ENCODE measurements around the gene MADCAM1.
A peak's percentile ranks its signal among the peaks of the same experiment; 100 is the strongest.

The MADCAM1 gene

GRCh38 chr19:525857-526419, 29.7 kb downstream of the MADCAM1 start:
- no peak for DNase-seq (ENCODE audit: low read depth)
- no peak overlapping the region for H3K4me3 ChIP-seq (ENCODE audit: control insufficient read depth, low read depth, low read length)
- TF ChIP-seq CTCF (conservative IDR thresholded peaks at IDR 0.05; ENCODE audit: control insufficient read depth, insufficient read depth, low read depth, low read length): no peak

GRCh38 chr19:530134-531008, 34.1 kb downstream of the MADCAM1 start:
- TF ChIP-seq CTCF (conservative IDR thresholded peaks at IDR 0.05; ENCODE audit: control insufficient read depth, insufficient read depth, low read depth, low read length): no peak
- peak overlapping the region; percentile 59 for H3K4me3 ChIP-seq (ENCODE audit: control insufficient read depth, low read depth, low read length)

GRCh38 chr19:531009-531752, 34.9 kb downstream of the MADCAM1 start:
- DNase-seq (ENCODE audit: low read depth): peak; percentile 72
- peak overlapping the region; percentile 59 for H3K4me3 ChIP-seq (ENCODE audit: control insufficient read depth, low read depth, low read length)

More at GRCh38 chr19:530134-531008, 34.1 kb downstream of the MADCAM1 start:
- no peak for DNase-seq (ENCODE audit: low read depth)

GRCh38 chr19:531753-532560, 35.7 kb downstream of the MADCAM1 start, which contains the start of gene CDC34:
CDC34 (plus strand) TSS chr19:531760; CDS start chr19:531932, 172 bp downstream.
- no peak for TF ChIP-seq CTCF (conservative IDR thresholded peaks at IDR 0.05; ENCODE audit: control insufficient read depth, insufficient read depth, low read depth, low read length)
- no peak for DNase-seq (ENCODE audit: low read depth)

More at GRCh38 chr19:531009-531752, 34.9 kb downstream of the MADCAM1 start:
- TF ChIP-seq CTCF (conservative IDR thresholded peaks at IDR 0.05; ENCODE audit: control insufficient read depth, insufficient read depth, low read depth, low read length): no peak

GRCh38 chr19:532561-533363, 36.5 kb downstream of the MADCAM1 start:
- TF ChIP-seq CTCF (conservative IDR thresholded peaks at IDR 0.05; ENCODE audit: control insufficient read depth, insufficient read depth, low read depth, low read length): peak; percentile 60
- peak overlapping the region; percentile 73 for H3K4me3 ChIP-seq (ENCODE audit: control insufficient read depth, low read depth, low read length)
- peak; percentile 74 for DNase-seq (ENCODE audit: low read depth)

More at GRCh38 chr19:531753-532560, 35.7 kb downstream of the MADCAM1 start, which contains the start of gene CDC34:
- H3K4me3 ChIP-seq (ENCODE audit: control insufficient read depth, low read depth, low read length): peak within 1 kb of the TSS; percentile 73
